ENCODE measurements around the gene CCDC136. TPM values are rescaled to one million over a fixed set of nuclear protein-coding genes. Genes with fewer than 3 reads are reported as not detected.

The CCDC136 gene
- total RNA-seq, 1 experiment from 2014 or later, result 11.1 TPM

DNA sequence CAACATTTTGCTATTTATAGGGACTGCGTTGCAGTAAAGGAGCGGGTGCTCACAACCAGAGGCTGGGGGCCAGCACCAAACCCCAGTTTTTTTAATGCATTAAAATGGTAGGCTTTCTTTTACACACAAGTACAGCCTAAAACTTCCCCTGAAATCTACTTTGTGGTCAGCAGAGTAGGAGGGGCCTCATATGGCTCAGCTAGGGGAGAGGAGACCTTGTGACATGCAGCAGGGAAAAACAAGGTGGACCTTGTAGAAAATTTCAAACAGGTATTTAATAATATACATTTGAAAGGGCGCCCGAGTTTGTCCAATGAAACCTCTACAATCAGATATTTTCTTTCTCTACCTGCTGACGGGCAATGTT, 1.4 kb downstream of the CCDC136 start:
- Histone ChIP-seq H3K4me2 (ENCODE audit: low read length) (no peak overlapping the region), H3K36me3 (ENCODE audit: control insufficient read depth in 1 of 2, insufficient read depth in 2 of 2, low read length in 2 of 2) (no peaks in the 10 kb centered on the region), H3K27me3 (ENCODE audit: insufficient read depth, low read length) (no peaks in the 10 kb centered on the region), H3K9me2 (ENCODE audit: insufficient read depth) (no peaks in the 10 kb centered on the region), H2AFZ (ENCODE audit: low read depth, low read length, poor library complexity, severe bottlenecking) (no peak overlapping the region), H3K4me3 (replicated peaks in 1 of 2; ENCODE audit: low read depth in 1 of 2, low read length in 2 of 2) (no peak overlapping the region), H3K27ac (ENCODE audit: low read depth, low read length) (no peak overlapping the region), H3K4me1 (ENCODE audit: control insufficient read depth in 1 of 2, insufficient read depth in 2 of 2, low read length in 2 of 2) (peaks cover 0 to 6% of the 10 kb centered on the region in 2 experiments; a peak in 1 of 4 replicates), H4K20me1 (ENCODE audit: insufficient read depth) (no peaks in the 10 kb centered on the region), H3K79me2 (ENCODE audit: insufficient read depth, low read length) (no peaks in the 10 kb centered on the region), H3K9ac (ENCODE audit: low read length) (no peak overlapping the region), H3K9me3 (ENCODE audit: control insufficient read depth in 1 of 2, insufficient read depth in 1 of 2, low read depth in 1 of 2, low read length in 2 of 2) (no peaks in the 10 kb centered on the region)
- ChIA-PET POLR2A (no interaction called here), RAD21 (ENCODE audit: low non-redundant PET in 1 of 2, low total read pairs in 2 of 2, uncharacterized antibody in 2 of 2, unreplicated experiment in 2 of 2) (no interaction called here), CTCF (no interaction called here)
- no peak for TF ChIP-seq TCF7L2 (IDR thresholded peaks at IDR 0.05; ENCODE audit: borderline replicate concordance, extremely low read depth, insufficient read depth, insufficient read length)
- TF ChIP-seq ELF1 (IDR thresholded peaks at IDR 0.05; ENCODE audit: borderline replicate concordance, low read depth), result no peak
- no peak for TF ChIP-seq EZH2phosphoT487 (IDR thresholded peaks at IDR 0.05; ENCODE audit: borderline replicate concordance)
- no peak for TF ChIP-seq ATF3 (IDR thresholded peaks at IDR 0.05)
- TF ChIP-seq YY1 (IDR thresholded peaks at IDR 0.05; ENCODE audit: extremely low read depth, insufficient replicate concordance, low read depth, low read length), result no peak
- TF ChIP-seq CEBPB (IDR thresholded peaks at IDR 0.05; ENCODE audit: low read depth), result no peak
- no peak for TF ChIP-seq MAX (IDR thresholded peaks at IDR 0.05)
- TF ChIP-seq EGR1 (IDR thresholded peaks at IDR 0.05; ENCODE audit: low read depth), result no peak
- no peak for TF ChIP-seq CTCF (IDR thresholded peaks at IDR 0.05 in 2 of 3, conservative IDR thresholded peaks at IDR 0.05 in 1 of 3; ENCODE audit: borderline replicate concordance in 1 of 3, insufficient read depth in 1 of 3, low read depth in 2 of 3, low read length in 2 of 3)
- BruUV-seq (replicated peaks), result no TSS peak
- DNase-seq (ENCODE audit: low read depth, low spot score), result no peak
- ATAC-seq, result no peak
- intact Hi-C loops (cut with micrococcal nuclease), result no loop called here
